NCI-H524 treated with DMSO at 0.1 percent for 48 hours (cell line): ENCODE data around the gene DMRTB1.

Source experiments
- DNase-seq: peaks from one replicate; lab custom pipeline; 2025; lab: John Stamatoyannopoulos, UW

DMRTB1 gene

GRCh38 chr1:53486395-53487026 is 27.3 kb downstream of the DMRTB1 start:
- no peak for DNase-seq

- no peak for DNase-seq
Measured at GRCh38 chr1:53490351-53490750, 31.2 kb downstream of the DMRTB1 start.

- no peak for DNase-seq
Measured at GRCh38 chr1:53495633-53496345, 36.6 kb downstream of the DMRTB1 start.

- DNase-seq = no peak
Measured at GRCh38 chr1:53498555-53499131, 39.4 kb downstream of the DMRTB1 start.

- no peak for DNase-seq
Measured at GRCh38 chr1:53499257-53500203, 40.3 kb downstream of the DMRTB1 start.

GRCh38 chr1:53500204-53501064 is 41.2 kb downstream of the DMRTB1 start:
- DNase-seq = no peak

GRCh38 chr1:53501065-53502005 is 42.1 kb downstream of the DMRTB1 start:
- no peak for DNase-seq

GRCh38 chr1:53502641-53503432 is 43.6 kb downstream of the DMRTB1 start:
- DNase-seq = no peak

GRCh38 chr1:53503433-53504217 is 44.4 kb downstream of the DMRTB1 start:
- no peak for DNase-seq

GRCh38 chr1:53504901-53505300 is 45.7 kb downstream of the DMRTB1 start:
- no peak for DNase-seq

GRCh38 chr1:53505401-53505800 is 46.2 kb downstream of the DMRTB1 start:
- no peak for DNase-seq

- DNase-seq = no peak
Measured at GRCh38 chr1:53505891-53506290, 46.7 kb downstream of the DMRTB1 start.

- no peak for DNase-seq
Measured at GRCh38 chr1:53506355-53507050, 47.3 kb downstream of the DMRTB1 start.

GRCh38 chr1:53507116-53507820 is 48.1 kb downstream of the DMRTB1 start:
- DNase-seq = no peak

GRCh38 chr1:53508056-53508990 is 49.1 kb downstream of the DMRTB1 start:
- DNase-seq = no peak

GRCh38 chr1:53508991-53509666 is 49.9 kb downstream of the DMRTB1 start:
- DNase-seq = no peak
